Activated T-helper 2 cell treated with anti-CD3 and anti-CD28 coated beads, Interferon-gamma antibody, Interleukin-2, Interleukin-4, amounts not matched to agents 10 μg/mL and 5 μg/mL and 100 μg/mL, durations not matched to agents 14 hours and 24 hours and 36 hours (primary cell): Measurements from ENCODE around the gene SMOC2. TPM values are rescaled to one million over a fixed set of nuclear protein-coding genes. Genes with fewer than 3 reads are reported as not detected.
"Not testable (repeated sequence)": the region's sequence is repeated elsewhere in the genome, so short reads cannot be mapped to it uniquely, and the experiment has no call there.

Experiments
- DNase-seq: peaks from one replicate; pipeline ENCODE4 v3.0.0; 2021; ENCODE audit warnings: low spot score
- H3K27ac Mint-ChIP-seq: one replicate; pipeline ENCODE4 v1.8.0; 2021; ENCODE audit warnings: mixed read lengths
- H3K27me3 Mint-ChIP-seq: one replicate; pipeline ENCODE4 v1.8.0; 2021; ENCODE audit warnings: low read depth, mixed read lengths
- H3K36me3 Mint-ChIP-seq: one replicate; pipeline ENCODE4 v1.8.0; 2021; ENCODE audit warnings: low read depth, mixed read lengths
- H3K4me1 Mint-ChIP-seq: one replicate; pipeline ENCODE4 v1.8.0; 2021; ENCODE audit warnings: low read depth, mixed read lengths
- H3K4me3 Mint-ChIP-seq: one replicate; pipeline ENCODE4 v1.8.0; 2021; ENCODE audit warnings: low read depth, mild to moderate bottlenecking, moderate library complexity, mixed read lengths
- H3K9me3 Mint-ChIP-seq: one replicate; pipeline ENCODE4 v1.8.0; 2021; ENCODE audit warnings: mixed read lengths
- intact Hi-C: fragments of 100-400 bp; cut with micrococcal nuclease; formaldehyde crosslinking; loops from one replicate; pipeline ENCODE4 v1.15.1; 2023
- total RNA-seq: library from RNA; stranded (reverse); gene quantifications from 2 replicates; pipeline ENCODE4 v1.2.3, GENCODE V29; 2022

SMOC2 gene
- total RNA-seq, 1 donor from 2014 or later = not detected

DNA sequence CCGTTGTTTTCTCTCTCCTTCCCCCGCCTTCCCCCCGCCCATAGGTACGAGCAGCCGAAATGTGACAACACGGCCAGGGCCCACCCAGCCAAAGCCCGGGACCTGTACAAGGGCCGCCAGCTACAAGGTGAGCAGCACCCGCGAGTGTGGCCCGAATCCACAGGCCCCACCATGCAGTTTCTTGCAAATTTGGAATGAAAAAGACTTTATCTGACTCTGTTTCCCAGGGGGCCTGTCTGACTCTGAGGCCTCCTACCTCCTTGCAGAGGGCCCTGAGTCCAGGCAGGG lies 167.1 kb downstream of the SMOC2 start:
- Mint-ChIP-seq H3K36me3 (no peaks in the 10 kb centered on the region), H3K4me3 (no peak overlapping the region), H3K9me3 (no peaks in the 10 kb centered on the region), H3K27ac (no peak overlapping the region), H3K4me1 (no peaks in the 10 kb centered on the region), H3K27me3 (no peaks in the 10 kb centered on the region)
- no peak for DNase-seq
- intact Hi-C loops = no loop called here

GRCh38 chr6:168609026-168609685 lies 168.2 kb downstream of the SMOC2 start:
- no peak overlapping the region for H3K27ac Mint-ChIP-seq
- no peaks in the 10 kb centered on the region for H3K4me1 Mint-ChIP-seq
- DNase-seq = no peak
- H3K36me3 Mint-ChIP-seq = no peaks in the 10 kb centered on the region
- no peaks in the 10 kb centered on the region for H3K9me3 Mint-ChIP-seq
- no peak overlapping the region for H3K4me3 Mint-ChIP-seq
- no peaks in the 10 kb centered on the region for H3K27me3 Mint-ChIP-seq
- intact Hi-C loops = no loop called here

DNA sequence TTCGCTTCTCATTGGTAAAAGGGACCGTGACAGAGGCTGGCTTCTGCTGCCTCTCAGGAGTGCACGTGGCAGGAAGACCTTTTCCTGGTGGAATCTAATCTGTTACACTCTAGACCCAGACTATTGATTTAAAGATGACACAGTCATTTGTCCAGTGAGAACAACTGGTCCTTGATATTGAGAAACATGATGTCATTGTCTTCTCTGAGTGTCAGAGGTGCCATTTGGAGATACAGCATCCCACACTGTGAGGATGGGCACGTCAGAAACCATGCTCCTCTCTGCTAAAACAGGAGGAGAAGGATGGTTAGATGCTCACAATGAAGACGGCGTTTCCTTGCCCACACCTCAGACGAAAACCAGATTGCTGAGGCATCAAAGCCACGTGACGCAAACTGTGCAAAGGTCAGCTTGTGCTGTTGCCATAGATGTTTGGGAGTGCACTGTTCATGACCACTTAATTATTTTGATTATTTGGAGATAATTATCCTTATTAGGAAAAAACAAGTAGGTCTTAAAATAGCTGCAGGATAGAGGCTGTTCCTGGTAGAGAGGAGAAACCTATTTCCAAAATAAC lies 169.0 kb downstream of the SMOC2 start:
- no peak overlapping the region for H3K27ac Mint-ChIP-seq
- intact Hi-C loops = no loop called here
- H3K4me1 Mint-ChIP-seq = no peaks in the 10 kb centered on the region
- DNase-seq = no peak
- no peaks in the 10 kb centered on the region for H3K27me3 Mint-ChIP-seq
- H3K4me3 Mint-ChIP-seq = no peak overlapping the region
- H3K9me3 Mint-ChIP-seq = no peaks in the 10 kb centered on the region
- no peaks in the 10 kb centered on the region for H3K36me3 Mint-ChIP-seq

DNA sequence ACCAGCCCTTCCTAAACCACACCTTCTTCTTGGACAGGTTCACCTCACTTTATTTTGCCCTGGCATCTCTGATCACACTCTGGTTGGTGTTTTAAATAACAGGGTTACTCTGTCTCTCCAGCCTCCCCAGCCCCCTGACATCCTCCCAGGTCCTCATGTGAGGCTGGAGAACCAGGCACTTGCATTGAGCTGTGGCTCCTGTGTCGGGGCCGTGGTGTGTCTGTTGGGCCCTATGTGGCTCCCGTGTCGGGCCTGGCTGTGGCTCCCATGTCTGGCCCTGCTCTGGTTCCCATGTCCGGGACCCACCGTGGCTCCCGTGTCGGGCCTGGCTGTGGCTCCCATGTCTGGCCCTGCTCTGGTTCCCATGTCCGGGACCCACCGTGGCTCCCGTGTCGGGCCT lies 170.0 kb downstream of the SMOC2 start:
- intact Hi-C loops, H3K27me3 Mint-ChIP-seq, H3K9me3 Mint-ChIP-seq, H3K4me3 Mint-ChIP-seq, H3K36me3 Mint-ChIP-seq, H3K4me1 Mint-ChIP-seq, DNase-seq, H3K27ac Mint-ChIP-seq: not testable (repeated sequence)

DNA sequence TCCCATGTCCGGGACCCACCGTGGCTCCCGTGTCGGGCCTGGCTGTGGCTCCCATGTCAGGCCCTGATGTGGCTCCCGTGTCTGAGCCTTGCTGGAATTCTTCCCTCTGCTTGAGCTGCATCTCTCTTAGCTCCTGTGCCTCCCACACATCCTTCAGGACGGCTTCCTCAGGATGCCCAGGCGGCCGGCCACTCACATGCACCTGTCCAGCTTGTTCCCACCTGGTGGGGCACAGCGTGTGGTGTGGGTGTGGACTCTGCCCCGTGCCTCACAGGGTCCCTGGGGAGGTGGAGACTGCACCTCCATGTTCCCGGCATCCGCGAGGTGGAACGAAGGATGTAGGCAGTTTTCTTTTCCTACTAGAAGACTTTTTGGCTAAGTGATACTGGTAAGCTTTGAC lies 170.7 kb downstream of the SMOC2 start:
- H3K4me1 Mint-ChIP-seq = no peaks in the 10 kb centered on the region
- no peaks in the 10 kb centered on the region for H3K27me3 Mint-ChIP-seq
- intact Hi-C loops = no loop called here

DNA sequence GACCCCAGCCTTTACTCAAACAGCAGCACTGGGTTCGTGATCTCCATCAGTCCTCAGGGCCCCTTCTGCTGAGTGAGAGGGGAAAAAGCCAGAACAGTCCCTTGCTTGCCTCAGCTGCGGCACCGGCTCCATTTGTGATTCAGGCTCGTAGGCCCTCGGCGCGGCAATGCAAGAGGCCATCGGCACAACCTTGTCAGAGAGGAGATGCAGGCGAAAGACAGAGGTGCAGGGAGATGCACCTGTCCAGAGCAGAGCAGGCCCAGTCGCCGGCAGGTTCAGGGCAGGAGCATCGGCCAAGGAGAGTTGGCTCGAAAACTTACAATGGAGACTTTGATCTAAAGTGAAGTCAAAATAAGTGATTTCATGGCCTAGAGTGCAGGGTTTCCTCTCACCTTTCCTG lies 171.6 kb downstream of the SMOC2 start:
- no peaks in the 10 kb centered on the region for H3K4me1 Mint-ChIP-seq
- no peak overlapping the region for H3K4me3 Mint-ChIP-seq
- no peaks in the 10 kb centered on the region for H3K36me3 Mint-ChIP-seq
- DNase-seq = no peak
- H3K9me3 Mint-ChIP-seq = peaks cover 21% of the 10 kb centered on the region
- H3K27me3 Mint-ChIP-seq = no peaks in the 10 kb centered on the region
- no peak overlapping the region for H3K27ac Mint-ChIP-seq
- intact Hi-C loops = no loop called here

More for the DNA sequence above, 170.7 kb downstream of the SMOC2 start:
- DNase-seq = no peak
- Mint-ChIP-seq H3K4me3 (no peak overlapping the region), H3K27ac (no peak overlapping the region), H3K36me3 (no peaks in the 10 kb centered on the region), H3K9me3 (peaks cover 15% of the 10 kb centered on the region)

- Mint-ChIP-seq H3K27me3 (no peaks in the 10 kb centered on the region), H3K36me3 (no peaks in the 10 kb centered on the region), H3K27ac (no peak overlapping the region), H3K4me1 (peaks cover 2% of the 10 kb centered on the region), H3K9me3 (peaks cover 39% of the 10 kb centered on the region), H3K4me3 (no peak overlapping the region)
- no peak for DNase-seq
- intact Hi-C loops = no loop called here
Observed at GRCh38 chr6:168615837-168616236, 174.9 kb downstream of the SMOC2 start.

- H3K4me3 Mint-ChIP-seq = no peak overlapping the region
- no peaks in the 10 kb centered on the region for H3K27me3 Mint-ChIP-seq
- DNase-seq = no peak
- intact Hi-C loops = no loop called here
- peaks cover 2% of the 10 kb centered on the region for H3K4me1 Mint-ChIP-seq
- H3K27ac Mint-ChIP-seq = no peak overlapping the region
- H3K36me3 Mint-ChIP-seq = no peaks in the 10 kb centered on the region
- peaks cover 47% of the 10 kb centered on the region for H3K9me3 Mint-ChIP-seq
Observed at GRCh38 chr6:168616816-168617765, 176.1 kb downstream of the SMOC2 start.

- H3K36me3 Mint-ChIP-seq = no peaks in the 10 kb centered on the region
- peaks cover 2% of the 10 kb centered on the region for H3K4me1 Mint-ChIP-seq
- peaks cover 51% of the 10 kb centered on the region for H3K9me3 Mint-ChIP-seq
- no peak overlapping the region for H3K27ac Mint-ChIP-seq
- no peaks in the 10 kb centered on the region for H3K27me3 Mint-ChIP-seq
- no peak for DNase-seq
- intact Hi-C loops = no loop called here
- H3K4me3 Mint-ChIP-seq = no peak overlapping the region
Observed at GRCh38 chr6:168618546-168619315, 177.7 kb downstream of the SMOC2 start.

DNA sequence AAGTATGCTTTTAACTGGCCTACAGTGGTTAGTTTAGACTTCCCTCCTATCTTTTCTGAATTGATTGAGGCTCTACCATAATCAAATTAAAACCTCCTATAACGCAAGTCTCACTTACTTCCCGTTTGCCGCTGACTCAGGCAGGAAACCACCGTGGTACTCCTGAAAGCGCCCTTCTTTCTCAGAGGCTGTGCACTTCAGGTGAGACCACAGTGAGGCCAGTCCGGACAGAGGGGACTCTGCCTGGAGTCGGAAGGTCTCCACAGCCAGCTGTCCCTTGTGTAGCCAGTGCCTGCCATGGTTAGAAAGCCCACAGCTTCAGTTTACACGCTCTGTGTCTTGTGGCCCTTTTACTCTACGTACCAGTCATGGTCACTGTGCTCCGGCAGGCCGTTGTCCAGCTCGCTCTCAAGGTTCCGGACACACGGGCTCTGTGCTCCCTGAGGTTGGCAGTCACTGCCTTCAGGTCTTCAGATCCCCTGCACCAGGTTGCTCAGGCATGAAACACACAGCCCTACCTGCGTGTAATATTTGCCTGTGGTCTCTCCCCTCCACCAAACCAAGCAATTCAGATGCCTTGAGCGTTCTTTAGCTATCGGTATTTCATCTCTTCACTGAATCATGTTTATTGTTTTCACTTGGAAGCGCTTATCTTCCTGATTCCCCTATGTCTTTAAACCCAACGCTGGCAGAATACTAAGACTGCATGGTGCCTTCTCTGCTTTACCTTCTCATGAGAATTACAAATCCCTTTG lies 178.8 kb downstream of the SMOC2 start:
- peaks cover 55% of the 10 kb centered on the region for H3K9me3 Mint-ChIP-seq
- DNase-seq = no peak
- H3K4me1 Mint-ChIP-seq = peaks cover 2% of the 10 kb centered on the region
- H3K4me3 Mint-ChIP-seq = no peak overlapping the region
- intact Hi-C loops = no loop called here
- no peak overlapping the region for H3K27ac Mint-ChIP-seq
- H3K36me3 Mint-ChIP-seq = no peaks in the 10 kb centered on the region
- no peaks in the 10 kb centered on the region for H3K27me3 Mint-ChIP-seq

GRCh38 chr6:168620578-168620977 lies 179.6 kb downstream of the SMOC2 start:
- Mint-ChIP-seq H3K27me3 (no peaks in the 10 kb centered on the region), H3K4me1 (peaks cover 2% of the 10 kb centered on the region), H3K27ac (no peak overlapping the region), H3K4me3 (no peak overlapping the region), H3K36me3 (no peaks in the 10 kb centered on the region), H3K9me3 (peaks cover 52% of the 10 kb centered on the region)
- intact Hi-C loops = no loop called here
- no peak for DNase-seq

DNA sequence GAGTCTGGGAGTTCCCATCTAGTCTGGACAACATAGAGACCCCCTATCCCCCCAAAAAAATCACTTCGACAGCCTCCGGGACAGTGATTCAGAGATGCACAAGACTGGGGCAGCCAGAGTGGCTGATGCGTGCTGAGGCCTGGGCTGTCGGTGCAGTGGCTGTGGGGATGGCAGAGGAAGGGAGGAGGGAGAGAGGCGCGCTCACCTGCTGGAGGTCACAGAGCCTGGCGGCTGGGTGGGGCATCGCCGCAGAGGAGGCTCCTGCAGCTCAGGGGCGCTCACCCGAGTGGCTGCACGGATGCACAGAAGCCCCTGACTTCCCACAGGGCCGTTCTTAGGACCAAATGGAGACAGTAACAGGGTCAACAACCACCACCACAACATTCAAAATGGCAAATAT lies 182.8 kb downstream of the SMOC2 start:
- peaks cover 2% of the 10 kb centered on the region for H3K4me1 Mint-ChIP-seq
- H3K36me3 Mint-ChIP-seq = no peaks in the 10 kb centered on the region
- no peak for DNase-seq
- no peak overlapping the region for H3K27ac Mint-ChIP-seq
- intact Hi-C loops = no loop called here
- no peak overlapping the region for H3K4me3 Mint-ChIP-seq
- no peaks in the 10 kb centered on the region for H3K27me3 Mint-ChIP-seq
- peaks cover 28% of the 10 kb centered on the region for H3K9me3 Mint-ChIP-seq
